SIG-M5 treated with dmso at 0.1 percent for 504 hours (cell line): ENCODE results near the gene GRIN3B.
"Not testable (repeated sequence)": the region's sequence is repeated elsewhere in the genome, so short reads cannot be mapped to it uniquely, and the experiment has no call there.

Experiments used
- DNase-seq: peaks from one replicate; lab custom pipeline; 2025; ENCODE audit not compliant: unreplicated experiment; lab: John Stamatoyannopoulos, UW

GRIN3B gene

GRCh38 chr19:1018393-1018792 lies 18.2 kb downstream of the GRIN3B start:
- no peak for DNase-seq

GRCh38 chr19:1018932-1019615 lies 18.9 kb downstream of the GRIN3B start:
- no peak for DNase-seq

- DNase-seq: no peak
Measured at GRCh38 chr19:1019616-1019961, 19.4 kb downstream of the GRIN3B start.

GRCh38 chr19:1019980-1020867 lies 20.0 kb downstream of the GRIN3B start:
- DNase-seq: no peak

GRCh38 chr19:1020868-1021425 lies 20.7 kb downstream of the GRIN3B start, which contains the start of gene TMEM259:
TMEM259 (minus strand) TSS chr19:1021123; CDS start chr19:1020996, 127 bp downstream.
- peak; percentile 90 for DNase-seq

GRCh38 chr19:1023883-1024188 lies 23.6 kb downstream of the GRIN3B start:
- DNase-seq: not testable (repeated sequence)

GRCh38 chr19:1025080-1025479 lies 24.9 kb downstream of the GRIN3B start:
- not testable (repeated sequence) for DNase-seq

GRCh38 chr19:1025960-1026782 lies 26.0 kb downstream of the GRIN3B start, which contains the start of gene CNN2:
CNN2 (plus strand) TSS chr19:1026608; CDS start chr19:1026662, 54 bp downstream.
- peak; percentile 45 for DNase-seq

GRCh38 chr19:1026783-1027649 lies 26.8 kb downstream of the GRIN3B start:
- peak; percentile 45 for DNase-seq

GRCh38 chr19:1027650-1028061 lies 27.4 kb downstream of the GRIN3B start:
- DNase-seq: no peak

- peak; percentile 43 for DNase-seq
Measured at GRCh38 chr19:1028062-1028926, 28.1 kb downstream of the GRIN3B start.

GRCh38 chr19:1032264-1032867 lies 32.1 kb downstream of the GRIN3B start:
- no peak for DNase-seq

GRCh38 chr19:1035998-1036621 lies 35.9 kb downstream of the GRIN3B start:
- DNase-seq: no peak

- no peak for DNase-seq
Measured at GRCh38 chr19:1037621-1038064, 37.4 kb downstream of the GRIN3B start.

GRCh38 chr19:1038978-1039645 lies 38.9 kb downstream of the GRIN3B start:
- no peak for DNase-seq

- peak; percentile 95 for DNase-seq
Measured at GRCh38 chr19:1039646-1040475, 39.6 kb downstream of the GRIN3B start, which contains the start of gene ABCA7. ABCA7 (plus strand) TSS chr19:1040107; CDS start chr19:1041362, 1,255 bp downstream.
